SK-N-MC (cell line): ENCODE results near the gene IL21R.

ENCODE experiments used
- DNase-seq: peaks from one replicate; pipeline ENCODE4 v3.0.0-alpha.2; 2011; ENCODE audit warnings: low read depth, low spot score
- H3K27ac ChIP-seq: fragments of 200-600 bp; sonication (generic); 2 replicates; pipeline ENCODE4 v1.5.1; 2016; ENCODE audit warnings: mixed run types
- H3K36me3 ChIP-seq: fragments of 200-600 bp; sonication (generic); 2 replicates; pipeline ENCODE4 v1.6.1; 2017; ENCODE audit warnings: antibody characterized with exemption, low read length, mixed read lengths; ENCODE audit not compliant: insufficient read depth
- H3K4me3 ChIP-seq: fragments of 200-600 bp; sonication (generic); 2 replicates; pipeline ENCODE4 v1.5.1; 2016
- H3K9ac ChIP-seq: fragments of 200-600 bp; sonication (generic); 2 replicates; pipeline ENCODE4 v1.8.0; 2017; ENCODE audit warnings: mixed run types, mixed read lengths; ENCODE audit not compliant: insufficient read length
- H3K9me3 ChIP-seq: fragments of 200-600 bp; sonication (generic); 2 replicates; pipeline ENCODE4 v1.6.1; 2017; ENCODE audit warnings: low read depth, mild to moderate bottlenecking, antibody characterized with exemption, low read length, moderate library complexity, mixed read lengths
- EZH2 ChIP-seq: fragments of 200-600 bp; sonication (generic); IDR thresholded peaks from one replicate; pipeline ENCODE4 v1.6.1; 2017; ENCODE audit warnings: antibody characterized with exemption
- FOXP2 ChIP-seq: optimal IDR thresholded peaks from 2 replicates; pipeline ENCODE3; 2011; ENCODE audit warnings: mild to moderate bottlenecking, moderate library complexity; ENCODE audit not compliant: insufficient read depth; ENCODE audit errors: extremely low read length, control extremely low read depth
- POLR2AphosphoS5 ChIP-seq: IDR thresholded peaks from 2 replicates; pipeline ENCODE4 v1.6.1; 2012; ENCODE audit warnings: mild to moderate bottlenecking, low read depth, low read length, borderline replicate concordance

The IL21R gene

DNA sequence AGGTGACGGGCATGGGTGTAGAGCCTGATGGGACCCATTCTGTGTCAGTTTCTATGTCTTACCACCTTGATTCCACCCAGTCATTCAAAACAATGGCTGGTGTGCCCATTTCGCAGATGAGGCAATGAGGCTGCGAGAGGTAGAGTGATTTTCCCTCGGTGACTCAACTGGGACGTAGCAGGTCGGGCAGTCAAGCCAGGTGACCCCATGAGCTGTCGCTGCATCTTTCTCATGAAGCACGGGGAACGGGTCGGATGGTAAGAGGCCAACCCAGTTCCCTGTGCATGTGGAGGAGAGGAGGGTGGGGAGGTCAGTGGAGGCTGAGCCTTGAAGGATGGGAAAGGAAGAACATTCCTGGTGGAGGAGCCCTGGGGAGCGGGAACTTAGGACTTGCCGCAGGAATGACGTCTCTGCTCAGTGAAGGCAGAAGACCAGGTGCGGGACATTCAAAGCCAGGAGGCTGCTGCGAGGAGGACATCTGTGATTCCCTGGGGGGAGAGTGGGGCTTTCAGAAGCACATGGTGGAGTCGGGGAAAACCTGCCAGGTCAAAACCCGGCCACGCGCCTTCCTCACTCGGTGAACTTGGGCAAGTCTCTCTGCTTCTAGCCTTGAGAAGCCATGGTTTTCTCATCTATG is 1.1 kb downstream of the IL21R start:
- H3K9me3 ChIP-seq: no peaks in the 10 kb centered on the region
- no peak overlapping the region for H3K9ac ChIP-seq
- H3K4me3 ChIP-seq: no peak overlapping the region
- TF ChIP-seq POLR2AphosphoS5 (no peak), FOXP2 (no peak), EZH2 (no peak)
- H3K36me3 ChIP-seq: no peaks in the 10 kb centered on the region
- no peak for DNase-seq
- no peak overlapping the region for H3K27ac ChIP-seq

DNA sequence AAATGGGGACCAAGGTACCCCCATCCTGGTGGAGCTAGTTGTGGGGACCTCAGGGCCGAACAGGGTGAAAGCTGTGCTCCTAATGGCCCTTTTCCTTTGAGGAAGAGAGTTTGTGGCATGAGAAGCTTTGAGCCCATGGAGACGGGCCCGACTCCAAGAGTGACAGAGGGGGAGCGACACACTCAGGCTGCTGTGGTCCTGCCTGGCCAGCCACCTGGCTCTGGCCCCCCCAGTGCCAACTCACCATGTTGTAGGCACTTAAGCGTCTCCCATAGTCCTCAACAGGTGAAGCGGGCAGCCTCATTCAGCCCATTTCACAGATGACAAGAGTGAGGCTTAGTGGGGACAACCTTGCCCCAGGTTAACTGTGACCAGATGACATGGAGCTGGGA is 1.6 kb downstream of the IL21R start:
- Histone ChIP-seq H3K27ac (no peak overlapping the region), H3K9ac (no peak overlapping the region), H3K36me3 (no peaks in the 10 kb centered on the region), H3K4me3 (no peak overlapping the region), H3K9me3 (no peaks in the 10 kb centered on the region)
- TF ChIP-seq POLR2AphosphoS5: no peak
- no peak for TF ChIP-seq FOXP2
- TF ChIP-seq EZH2: no peak
- DNase-seq: no peak

DNA sequence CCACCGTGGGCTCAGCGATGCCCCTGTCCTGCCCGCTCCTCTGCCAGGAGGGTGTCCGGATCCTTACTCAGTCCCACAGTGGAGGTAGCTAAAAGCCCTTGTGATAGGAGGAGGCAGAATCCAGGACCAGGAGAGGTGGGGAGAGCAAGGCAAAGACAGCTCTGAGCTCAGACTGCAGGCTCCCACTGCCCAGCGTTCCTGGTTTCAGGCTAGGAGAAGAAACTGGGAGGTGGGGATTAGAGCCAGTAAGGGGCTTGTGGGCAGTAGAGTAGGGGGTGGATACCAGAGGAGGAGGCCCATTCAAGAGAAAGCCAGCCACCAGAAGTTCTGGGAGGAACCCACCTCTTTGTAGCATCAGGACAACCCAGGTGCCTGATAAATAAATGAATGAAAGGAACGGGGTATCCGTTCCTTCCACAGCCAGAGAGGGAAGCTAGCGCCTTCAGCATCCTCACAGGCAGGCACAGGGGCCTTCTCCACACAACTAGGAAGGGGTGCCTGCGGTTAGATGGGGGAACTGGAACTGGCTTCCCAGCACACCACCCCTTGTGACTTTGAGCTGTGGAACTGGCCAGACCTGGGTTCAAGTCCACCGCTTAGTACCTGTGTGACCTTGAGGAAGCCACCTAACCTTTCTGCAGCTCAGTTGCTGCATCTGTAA is 2.3 kb downstream of the IL21R start:
- Histone ChIP-seq H3K9me3 (no peaks in the 10 kb centered on the region), H3K36me3 (no peaks in the 10 kb centered on the region), H3K4me3 (no peak overlapping the region), H3K9ac (no peak overlapping the region), H3K27ac (no peak overlapping the region)
- TF ChIP-seq EZH2: no peak
- no peak for TF ChIP-seq FOXP2
- no peak for TF ChIP-seq POLR2AphosphoS5
- no peak for DNase-seq

DNA sequence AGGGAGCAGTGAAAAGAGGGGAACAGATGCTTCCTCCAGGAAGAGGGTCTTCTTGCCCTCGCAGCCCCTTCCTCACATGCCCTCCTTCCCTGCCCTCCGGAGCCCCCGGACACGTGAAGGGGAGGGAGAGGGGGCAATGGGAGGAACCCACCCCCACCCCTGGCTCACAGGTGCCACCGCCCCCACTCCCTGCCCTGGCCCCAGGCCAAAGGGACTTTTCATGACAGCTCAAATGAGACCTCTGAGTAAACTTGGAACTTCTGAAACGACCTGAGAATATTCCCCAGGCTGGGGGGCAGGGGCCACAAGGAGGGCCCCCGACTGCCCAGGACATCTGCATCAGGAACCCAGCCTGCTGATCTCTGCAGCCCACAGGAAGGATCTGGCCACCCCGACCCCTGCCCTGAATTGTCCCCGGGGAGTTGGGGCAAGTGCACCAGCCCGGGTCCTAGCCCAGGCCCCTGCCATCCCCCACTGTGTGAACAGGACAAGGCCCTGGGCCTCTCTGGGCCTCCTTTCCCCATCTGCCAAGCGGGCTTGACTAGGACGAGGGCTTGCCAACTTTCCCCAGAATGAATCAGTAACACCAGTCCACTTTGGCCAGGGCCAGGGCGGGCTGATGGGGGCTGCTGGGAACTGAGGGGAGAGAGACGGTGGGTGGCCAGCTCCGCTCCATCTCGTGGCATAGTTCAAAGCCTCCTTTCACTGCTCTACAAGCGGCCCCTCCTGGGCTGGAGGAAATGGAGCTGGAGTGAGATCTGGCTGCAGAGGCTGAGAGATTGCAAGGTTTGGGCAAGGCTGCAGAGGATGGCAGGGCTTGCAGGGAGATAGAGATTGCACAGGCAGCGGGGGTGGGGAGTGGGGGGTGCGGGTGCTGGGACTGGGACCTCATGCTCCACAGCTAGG is 3.8 kb downstream of the IL21R start:
- TF ChIP-seq EZH2 (no peak), FOXP2 (no peak), POLR2AphosphoS5 (no peak)
- Histone ChIP-seq H3K36me3 (no peaks in the 10 kb centered on the region), H3K4me3 (no peak overlapping the region), H3K9me3 (no peaks in the 10 kb centered on the region), H3K9ac (no peak overlapping the region), H3K27ac (no peak overlapping the region)
- no peak for DNase-seq

DNA sequence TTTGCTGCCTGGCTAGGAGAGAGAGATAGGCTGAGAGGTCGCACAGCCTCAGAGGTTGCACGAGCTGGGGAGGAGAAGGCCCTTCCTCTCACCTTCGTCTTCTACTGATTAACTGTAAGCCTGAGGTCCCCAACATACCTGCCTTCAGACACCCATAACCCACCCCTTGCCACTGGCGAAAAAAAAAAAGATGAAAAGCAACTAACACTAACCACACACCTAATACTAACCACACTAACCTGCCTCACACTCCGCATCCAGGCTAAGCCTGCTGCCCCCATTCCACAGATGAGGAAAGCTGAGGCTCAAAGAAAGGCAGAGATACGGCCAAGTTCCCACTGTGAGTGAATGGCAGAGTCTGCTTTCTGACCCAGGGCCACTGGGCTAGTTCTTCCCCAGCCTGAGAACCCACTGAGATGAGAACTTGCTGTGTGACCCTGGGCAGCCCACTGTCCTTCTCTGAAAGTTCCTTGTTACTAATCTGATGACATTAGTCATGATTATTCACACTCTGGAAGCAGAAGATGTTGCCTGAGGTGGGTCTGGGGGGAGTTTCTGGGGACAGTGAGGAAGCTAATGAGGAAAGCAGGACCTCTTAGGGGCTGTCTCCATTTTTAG is 4.6 kb downstream of the IL21R start:
- DNase-seq: no peak
- Histone ChIP-seq H3K9ac (no peak overlapping the region), H3K9me3 (no peaks in the 10 kb centered on the region), H3K36me3 (no peaks in the 10 kb centered on the region), H3K4me3 (no peak overlapping the region), H3K27ac (no peak overlapping the region)
- TF ChIP-seq FOXP2: no peak
- no peak for TF ChIP-seq POLR2AphosphoS5
- no peak for TF ChIP-seq EZH2

DNA sequence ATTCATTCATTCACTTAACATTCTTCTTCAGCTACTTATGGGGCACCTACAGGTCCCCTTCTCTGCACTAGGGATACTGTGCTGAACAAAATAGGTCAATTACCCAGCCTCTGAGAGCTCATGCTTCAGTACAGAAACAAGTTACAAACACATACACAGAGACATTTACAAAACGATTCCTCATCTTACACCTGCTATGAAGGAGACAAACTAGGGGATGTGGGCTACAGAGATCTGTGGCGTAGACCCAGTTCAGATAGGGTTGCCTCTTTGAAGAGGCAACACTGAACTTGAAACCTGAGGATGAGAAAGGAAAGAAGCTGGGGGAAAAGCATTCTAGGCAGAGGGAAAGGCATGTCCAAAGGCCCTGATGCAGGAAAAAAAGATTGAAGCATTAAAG is 5.2 kb downstream of the IL21R start:
- no peak overlapping the region for H3K4me3 ChIP-seq
- no peaks in the 10 kb centered on the region for H3K9me3 ChIP-seq
- H3K9ac ChIP-seq: no peak overlapping the region
- no peak for DNase-seq
- TF ChIP-seq EZH2 (no peak), POLR2AphosphoS5 (no peak), FOXP2 (no peak)
- H3K27ac ChIP-seq: no peak overlapping the region
- H3K36me3 ChIP-seq: no peaks in the 10 kb centered on the region

DNA sequence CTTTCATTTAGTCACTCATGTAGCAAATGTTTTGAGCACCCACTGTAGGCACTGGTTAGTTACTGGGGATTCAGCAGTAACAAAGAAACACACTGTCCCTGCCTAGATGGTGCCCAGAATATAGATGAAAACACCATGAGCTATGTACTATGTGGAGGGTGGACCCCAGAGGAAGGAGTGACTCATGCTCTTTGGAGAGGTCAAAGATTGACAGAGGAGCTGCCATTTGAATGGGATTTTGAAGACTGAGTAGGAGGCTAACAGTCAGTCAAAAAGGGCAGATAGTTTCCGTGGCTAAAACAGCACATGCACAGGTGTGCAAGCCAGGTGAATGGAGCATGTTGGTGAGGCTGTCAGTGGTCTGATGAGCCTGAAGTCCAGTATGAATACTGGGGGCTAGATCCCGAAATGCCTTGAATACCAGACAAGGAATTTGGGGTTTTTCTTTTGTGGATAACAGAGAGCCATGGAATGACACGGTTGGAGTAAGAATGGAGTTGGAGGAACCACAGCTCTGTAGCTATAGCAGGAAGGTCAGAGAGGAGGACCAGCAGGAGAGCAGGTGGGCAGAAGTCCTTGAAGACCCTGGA is 6.1 kb downstream of the IL21R start:
- Histone ChIP-seq H3K27ac (no peak overlapping the region), H3K9me3 (no peaks in the 10 kb centered on the region), H3K36me3 (no peaks in the 10 kb centered on the region), H3K4me3 (no peak overlapping the region), H3K9ac (no peak overlapping the region)
- TF ChIP-seq POLR2AphosphoS5: no peak
- no peak for TF ChIP-seq EZH2
- no peak for TF ChIP-seq FOXP2
- DNase-seq: no peak
